K562 (cell line): ENCODE data around the gene DDAH2. TPM values are rescaled to one million over a fixed set of nuclear protein-coding genes. Genes with fewer than 3 reads are reported as not detected.

Experiments
- ATAC-seq: fragments of 200-7000 bp; cut with Tn5 transposase; 3 replicates; pipeline ENCODE4 v1.9.1; 2020; ENCODE audit warnings: moderate library complexity
- BruUV-seq: library from RNA; stranded (reverse); fragments of 400-500 nt; replicated peaks from 2 replicates; lab custom pipeline; 2021; lab: Mats Ljungman, UMichigan
- CTCF ChIA-PET: fragments of 300-600 bp; formaldehyde crosslinking; extraction: SDS; loops from one replicate; lab custom pipeline; 2021; ENCODE audit warnings: low intra/inter-chr PET ratio; lab: Yijun Ruan, JAX
- POLR2A ChIA-PET: fragments of 300-600, 350-650 bp; sonication (Branson Sonifier 250); formaldehyde crosslinking; extraction: SDS; loops from one replicate; lab custom pipeline; 2021; ENCODE audit warnings: antibody characterized with exemption, inconsistent platforms; lab: Yijun Ruan, JAX
- DNase-seq, 4 experiments: peaks; one replicate each; pipeline versions ENCODE4 v3.0.0 to v3.0.0-alpha.2; 2011 to 2018; ENCODE audit warnings: low spot score in 3 of 4, mixed read lengths in 3 of 4; ENCODE audit errors: extremely low read depth in 1 of 4
- FAIRE-seq: peaks from 2 replicates; lab custom pipeline; 2011; peaks lifted over from hg19 to GRCh38; lab: Jason Lieb, UNC
- H2AFZ ChIP-seq: 2 replicates; pipeline ENCODE4 v1.6.0; 2011; ENCODE audit warnings: low read depth, low read length, control low read depth, inconsistent platforms
- H3K27ac ChIP-seq: fragments of 200-600 bp; 3 replicates; pipeline ENCODE4 v1.8.0; 2011; ENCODE audit warnings: low read depth, mild to moderate bottlenecking, control low read depth, inconsistent platforms, low read length, moderate library complexity, mixed read lengths; ENCODE audit errors: extremely low read depth
- H3K27me3 ChIP-seq, 2 experiments: fragments of 300-600 bp in 1 of 2; 2 replicates in 1 of 2; 3 replicates in 1 of 2; pipeline versions ENCODE4 v1.6.0 to v1.8.0; 2011; ENCODE audit warnings: inconsistent platforms in 2 of 2, low read length in 2 of 2, mild to moderate bottlenecking in 1 of 2, mixed read lengths in 1 of 2, moderate library complexity in 1 of 2; ENCODE audit not compliant: control insufficient read depth in 2 of 2, insufficient read depth in 2 of 2
- H3K36me3 ChIP-seq: fragments of 300-600 bp; 3 replicates; pipeline ENCODE4 v1.8.0; 2011; ENCODE audit warnings: mild to moderate bottlenecking, low read length, inconsistent platforms; ENCODE audit not compliant: control insufficient read depth, insufficient read depth
- H3K4me1 ChIP-seq, 2 experiments: fragments of 200-600 bp in 1 of 2; replicated peaks in 1 of 2; 2 replicates in 1 of 2; 3 replicates in 1 of 2; pipeline versions ENCODE4 v1.5.1 to v1.8.0; 2011; ENCODE audit warnings: inconsistent platforms in 2 of 2, low read length in 2 of 2, mild to moderate bottlenecking in 1 of 2, mixed read lengths in 1 of 2, moderate library complexity in 1 of 2; ENCODE audit not compliant: control insufficient read depth in 2 of 2, insufficient read depth in 2 of 2
- H3K4me2 ChIP-seq: 2 replicates; pipeline ENCODE4 v1.6.1; 2011; ENCODE audit warnings: low read length, control low read depth, inconsistent platforms, mixed read lengths; ENCODE audit not compliant: insufficient read depth
- H3K4me3 ChIP-seq: fragments of 200-600 bp; sonication (generic), shearing (Covaris generic); 2 replicates; pipeline ENCODE4 v1.5.1; 2016; ENCODE audit warnings: control low read depth, inconsistent platforms
- H3K79me2 ChIP-seq: fragments of 200-600 bp; 3 replicates; pipeline ENCODE4 v1.8.0; 2011; ENCODE audit warnings: low read length, inconsistent platforms; ENCODE audit not compliant: control insufficient read depth, insufficient read depth
- H3K9ac ChIP-seq, 2 experiments: 2 replicates each; pipeline versions ENCODE4 v1.6.0 to v1.6.1; 2011; ENCODE audit warnings: low read depth in 2 of 2, low read length in 2 of 2, control low read depth in 1 of 2, inconsistent platforms in 1 of 2, mild to moderate bottlenecking in 1 of 2, mixed read lengths in 1 of 2; ENCODE audit not compliant: insufficient read depth in 1 of 2
- H3K9me1 ChIP-seq: one replicate; pipeline ENCODE4 v1.6.0; 2011; ENCODE audit warnings: inconsistent platforms, mild to moderate bottlenecking, low read length, moderate library complexity; ENCODE audit not compliant: control insufficient read depth, insufficient read depth
- H3K9me3 ChIP-seq: replicated peaks from 2 replicates; pipeline ENCODE4 v1.5.1; 2011; ENCODE audit warnings: low read depth, low read length, inconsistent platforms; ENCODE audit not compliant: control insufficient read depth, insufficient read depth
- H4K20me1 ChIP-seq: replicated peaks from 2 replicates; pipeline ENCODE4 v1.6.1; 2011; ENCODE audit warnings: low read length, inconsistent platforms, mixed read lengths; ENCODE audit not compliant: control insufficient read depth, insufficient read depth
- GABPB2 ChIP-seq: fragments of 250-450 bp; sonication (Bioruptor Pico); conservative IDR thresholded peaks from 2 replicates; pipeline ENCODE4 v1.5.1; 2021; ENCODE audit warnings: mild to moderate bottlenecking
- IRF1 ChIP-seq: sonication (generic); formaldehyde crosslinking; IDR thresholded peaks from 2 replicates; pipeline ENCODE4 v1.8.0; 2022; ENCODE audit warnings: missing genetic modification reagents, mild to moderate bottlenecking, borderline replicate concordance
- JUNB ChIP-seq: fragments of 450-650 bp; formaldehyde crosslinking; conservative IDR thresholded peaks from 2 replicates; pipeline ENCODE4 v1.4.0; 2020; ENCODE audit warnings: mild to moderate bottlenecking
- KDM1A ChIP-seq, 2 experiments: fragments of 450-650 bp; IDR thresholded peaks; 2 replicates each; pipeline ENCODE4 v1.6.1; 2016; ENCODE audit warnings: mild to moderate bottlenecking in 2 of 2
- KDM4B ChIP-seq, 2 experiments: fragments of 450-650 bp in 1 of 2; sonication (generic) in 1 of 2; IDR thresholded peaks; 2 replicates each; pipeline ENCODE4 v1.6.1; 2016 to 2017; ENCODE audit warnings: borderline replicate concordance in 2 of 2, antibody characterized with exemption in 1 of 2, low read depth in 1 of 2, mild to moderate bottlenecking in 1 of 2
- KDM5B ChIP-seq: fragments of 200-600 bp; sonication (generic); IDR thresholded peaks from 2 replicates; pipeline ENCODE4 v1.6.1; 2012; ENCODE audit warnings: low read depth, mild to moderate bottlenecking, moderate library complexity, low read length, control low read depth, inconsistent platforms; ENCODE audit not compliant: insufficient replicate concordance
- NEUROD1 ChIP-seq: fragments of 150-350 bp; IDR thresholded peaks from 2 replicates; pipeline ENCODE4 v1.6.1; 2014; ENCODE audit warnings: borderline replicate concordance, low read length, low read depth; ENCODE audit not compliant: partially characterized antibody
- SLC30A9 ChIP-seq: fragments of 250-450 bp; sonication (Bioruptor Pico); IDR thresholded peaks from 2 replicates; pipeline ENCODE4 v1.8.0; 2022; ENCODE audit warnings: mild to moderate bottlenecking, moderate library complexity
- SP1 ChIP-seq: sonication (generic); formaldehyde crosslinking; IDR thresholded peaks from 2 replicates; pipeline ENCODE4 v1.8.1; 2022; ENCODE audit warnings: mild to moderate bottlenecking, missing genetic modification reagents
- USF1 ChIP-seq: sonication (generic); formaldehyde crosslinking; IDR thresholded peaks from 2 replicates; pipeline ENCODE4 v1.9.0; 2022; ENCODE audit warnings: mild to moderate bottlenecking, missing genetic modification reagents
- ZNF175 ChIP-seq: fragments of 200-800 bp; sonication (Bioruptor generic); IDR thresholded peaks from 2 replicates; pipeline ENCODE4 v1.6.1; 2016; ENCODE audit warnings: low read depth, mild to moderate bottlenecking, missing genetic modification characterization, missing compliant biosample characterization
- ZNF23 ChIP-seq: fragments of 250-450 bp; sonication (Bioruptor Pico); IDR thresholded peaks from 2 replicates; pipeline ENCODE4 v1.4.0; 2020; ENCODE audit warnings: mild to moderate bottlenecking
- ZNF449 ChIP-seq: fragments of 250-450 bp; sonication (Bioruptor Pico); IDR thresholded peaks from 2 replicates; pipeline ENCODE4 v1.8.0; 2022; ENCODE audit warnings: moderate library complexity, mild to moderate bottlenecking, inconsistent platforms
- WGBS: fragments of 100-300 bp; shearing (Covaris generic); methylation state at CpG from one replicate; pipeline ENCODE4 v1.1.6; 2016; ENCODE audit warnings: low coverage, mixed read lengths; ENCODE audit not compliant: insufficient coverage; ENCODE audit errors: missing lambda C conversion rate; 5-methylcytosine and 5-hydroxymethylcytosine counted together
- in situ Hi-C: fragments of 300-500 bp; cut with MboI; formaldehyde crosslinking; loops from 4 replicates; pipeline ENCODE4 v1.15.0; 2018; ENCODE audit warnings: inconsistent platforms, mixed read lengths
- intact Hi-C: fragments of 100-400 bp; cut with micrococcal nuclease; formaldehyde crosslinking; loops from 2 replicates; pipeline ENCODE4 v1.14.2; 2022
- polyA plus RNA-seq, 8 experiments: library from polyadenylated mRNA; depleted of rRNA in 4 of 8; stranded (reverse) in 5 of 8; unstranded in 3 of 8; fragments of >200 nt; fragmentation: Nextera tagmentation in 2 of 8; fragmentation: Illumina TruSeq in 1 of 8; extraction: Ambion mirVana in 2 of 8; extraction: Trizol in 1 of 8; gene quantifications; 2 replicates each; pipeline versions ENCODE4 v1.2.1 to v1.2.3, GENCODE V29; 2011 to 2014; ENCODE audit warnings: inconsistent platforms in 1 of 8, missing spikeins in 1 of 8
- total RNA-seq, 7 experiments: library from RNA; depleted of rRNA in 6 of 7; stranded (reverse); fragments of >200 nt in 6 of 7; fragmentation: Illumina TruSeq in 2 of 7; extraction: Trizol in 2 of 7; gene quantifications; 2 replicates each; pipeline versions ENCODE4 v1.2.1 to v1.2.3, GENCODE V29; 2011 to 2021; ENCODE audit warnings: low replicate concordance in 1 of 7

DDAH2 gene
- total and polyA plus RNA-seq, 9 of the 15 experiments (the other 6 are each of a cell fraction or from before 2014, with no cell fraction given) = 1.8 to 45.4 (median 21.4) TPM

- intact Hi-C loops = loop anchor here (10.0 kb wide), 1 partner anchor 239 kb away; the partner anchor contains the start of gene DXO
- peaks cover 46 to 54% of the 10 kb centered on the region in 2 experiments for H3K4me1 ChIP-seq
- peak; percentile 89 for FAIRE-seq
- no peaks in the 10 kb centered on the region for H3K27me3 ChIP-seq
- peak within 1 kb of the TSS; percentile 73 for H2AFZ ChIP-seq
- ChIA-PET POLR2A (interaction anchor here (0.5 to 13.1 kb wide), 32 partner anchors 9 to 349 kb away, joined by 3 to 236 read pairs (median 6); partner anchors contain the start of genes ABHD16A, BAG6, C6orf47 and CSNK2B), CTCF (no interaction called here)
- H3K9ac ChIP-seq = peak within 1 kb of the TSS; percentile 99
- peak within 1 kb of the TSS; percentile 77 for H3K4me3 ChIP-seq
- H3K36me3 ChIP-seq = peaks cover 50% of the 10 kb centered on the region
- BruUV-seq = TSS peak; percentile 59
- H3K4me2 ChIP-seq = peak within 1 kb of the TSS; percentile 100
- peak within 1 kb of the TSS; percentile 95 for H3K27ac ChIP-seq
- no peaks in the 10 kb centered on the region for H3K9me1 ChIP-seq
- peaks cover 24% of the 10 kb centered on the region for H4K20me1 ChIP-seq
- in situ Hi-C loops = no loop called here
- peak; percentile 97 to 99 (median 98) for DNase-seq
- peak; percentile 71 for ATAC-seq
- WGBS = 1% methylated on average over 24 of the region's 24 CpGs
- no peaks in the 10 kb centered on the region for H3K9me3 ChIP-seq
- peaks cover 87% of the 10 kb centered on the region for H3K79me2 ChIP-seq
- no peak for TF ChIP-seq KDM1A (IDR thresholded peaks at IDR 0.05)
- no peak for TF ChIP-seq ZNF175 (CRISPR knock-in tag)
- peak; percentile 86; the same call in 1 of the 2 replicates for TF ChIP-seq GABPB2
- TF ChIP-seq SLC30A9 = 0 out of 2 replicates have a peak, but pooled peaks have one; percentile 3
- TF ChIP-seq KDM4B (IDR thresholded peaks at IDR 0.05; ENCODE audit: borderline replicate concordance in 2 of 2, low read depth in 1 of 2) = no peak
- peak; percentile 93 for TF ChIP-seq NEUROD1
- TF ChIP-seq SP1 (CRISPR knock-in tag) = peak; percentile 88; the same call in 1 of the 2 replicates
- peak; percentile 37; the same call in 1 of the 2 replicates for TF ChIP-seq ZNF23 (CRISPR knock-in tag)
- 0 out of 2 replicates have a peak, but pooled peaks have one; percentile 47 for TF ChIP-seq ZNF449
- 0 out of 2 replicates have a peak, but pooled peaks have one; percentile 19 for TF ChIP-seq USF1 (CRISPR knock-in tag)
- TF ChIP-seq JUNB (CRISPR knock-in tag) = peak; percentile 91
- TF ChIP-seq IRF1 (CRISPR knock-in tag) = peak; percentile 85
- TF ChIP-seq KDM5B = peak; percentile 88
These were observed 7.1 kb upstream of the DDAH2 start, which contains the start of gene CLIC1 for GRCh38 chr6:31736021-31736767. CLIC1 (minus strand) TSS chr6:31736530; CDS start chr6:31736300, 230 bp downstream.
